Karpas-422 (cell line): Measurements from ENCODE around the gene SUGCT. TPM values are rescaled to one million over a fixed set of nuclear protein-coding genes. Genes with fewer than 3 reads are reported as not detected.

Experiments used
- DNase-seq: peaks from one replicate; pipeline ENCODE4 v3.0.0-alpha.2; 2015
- H2AFZ ChIP-seq: fragments of 200-600 bp; sonication (generic); 2 replicates; pipeline ENCODE4 v1.6.1; 2014; ENCODE audit warnings: antibody characterized with exemption, low read length, mixed read lengths
- H3K27ac ChIP-seq: fragments of 200-600 bp; sonication (generic); 2 replicates; pipeline ENCODE4 v1.5.1; 2014; ENCODE audit warnings: mild to moderate bottlenecking, low read length, moderate library complexity
- H3K27me3 ChIP-seq: fragments of 200-600 bp; sonication (generic); 2 replicates; pipeline ENCODE4 v1.6.1; 2014; ENCODE audit warnings: low read length, mixed read lengths
- H3K36me3 ChIP-seq: fragments of 200-600 bp; sonication (generic); 2 replicates; pipeline ENCODE4 v1.6.1; 2014; ENCODE audit warnings: low read length, mixed read lengths; ENCODE audit not compliant: insufficient read depth
- H3K4me1 ChIP-seq: fragments of 200-600 bp; sonication (generic); 2 replicates; pipeline ENCODE4 v1.6.1; 2014; ENCODE audit warnings: mild to moderate bottlenecking, low read length, mixed read lengths
- H3K4me2 ChIP-seq: fragments of 200-600 bp; sonication (generic); 2 replicates; pipeline ENCODE4 v1.6.1; 2014; ENCODE audit warnings: low read length, low read depth, mild to moderate bottlenecking; ENCODE audit not compliant: poor library complexity, severe bottlenecking
- H3K4me3 ChIP-seq: fragments of 200-600 bp; sonication (generic); 2 replicates; pipeline ENCODE4 v1.5.1; 2014; ENCODE audit warnings: mild to moderate bottlenecking, antibody characterized with exemption, low read length, mixed read lengths
- H3K79me2 ChIP-seq: fragments of 200-600 bp; sonication (generic); 2 replicates; pipeline ENCODE4 v1.6.1; 2014; ENCODE audit warnings: mild to moderate bottlenecking, low read length, mixed read lengths
- H3K9ac ChIP-seq: fragments of 200-600 bp; sonication (generic); 2 replicates; pipeline ENCODE4 v1.6.0; 2014; ENCODE audit warnings: low read length
- H3K9me2 ChIP-seq: fragments of 200-600 bp; sonication (generic), shearing (Covaris generic); replicated peaks from 2 replicates; pipeline ENCODE4 v1.6.0; 2014; ENCODE audit warnings: mild to moderate bottlenecking, low read length, moderate library complexity; ENCODE audit not compliant: insufficient read depth
- H3K9me3 ChIP-seq: fragments of 300-700, 200-600 bp; sonication (generic); 2 replicates; pipeline ENCODE4 v1.6.1; 2014; ENCODE audit warnings: low read length, mixed read lengths
- H4K20me1 ChIP-seq: fragments of 200-600 bp; sonication (generic); 2 replicates; pipeline ENCODE4 v1.6.1; 2014; ENCODE audit warnings: mild to moderate bottlenecking, antibody characterized with exemption, low read length, low read depth; ENCODE audit not compliant: insufficient read depth
- total RNA-seq: library from RNA; depleted of rRNA; stranded (reverse); fragments of >200 nt; shearing (Covaris generic); gene quantifications from 2 replicates; pipeline ENCODE4 v1.2.3, GENCODE V29; 2014; ENCODE audit warnings: low replicate concordance

Gene SUGCT
- total RNA-seq, 1 experiment from 2014 or later, result 0.48 TPM

DNA sequence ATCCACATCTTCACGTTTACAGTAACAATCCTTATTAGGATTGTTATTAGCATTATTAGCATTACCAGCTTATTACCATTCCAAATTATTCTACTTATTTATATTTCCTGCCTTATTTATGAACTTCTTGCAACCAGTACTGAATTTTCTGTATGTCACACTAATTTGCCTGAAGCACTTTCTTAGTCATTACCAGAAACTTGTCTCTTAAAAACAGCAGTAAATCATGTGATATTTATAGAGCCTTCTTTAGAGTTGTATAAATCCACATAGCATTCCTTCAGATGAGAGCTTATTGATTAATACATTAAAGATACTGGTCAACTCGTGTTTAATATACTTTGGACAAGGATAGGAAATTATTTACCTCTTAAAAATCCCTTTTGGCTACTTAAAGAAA lies 618.6 kb downstream of the SUGCT start:
- H2AFZ ChIP-seq, result no peak overlapping the region
- no peaks in the 10 kb centered on the region for H3K27me3 ChIP-seq
- no peaks in the 10 kb centered on the region for H4K20me1 ChIP-seq
- DNase-seq, result no peak
- H3K79me2 ChIP-seq, result no peaks in the 10 kb centered on the region
- H3K4me1 ChIP-seq, result no peaks in the 10 kb centered on the region
- H3K9me2 ChIP-seq, result no peaks in the 10 kb centered on the region
- no peak overlapping the region for H3K4me2 ChIP-seq
- no peak overlapping the region for H3K27ac ChIP-seq
- no peaks in the 10 kb centered on the region for H3K36me3 ChIP-seq
- no peak overlapping the region for H3K4me3 ChIP-seq
- H3K9me3 ChIP-seq, result no peaks in the 10 kb centered on the region
- no peak overlapping the region for H3K9ac ChIP-seq

- no peaks in the 10 kb centered on the region for H3K4me1 ChIP-seq
- H3K4me3 ChIP-seq, result no peak overlapping the region
- DNase-seq, result no peak
- no peak overlapping the region for H2AFZ ChIP-seq
- no peaks in the 10 kb centered on the region for H3K79me2 ChIP-seq
- H3K27ac ChIP-seq, result no peak overlapping the region
- no peaks in the 10 kb centered on the region for H3K27me3 ChIP-seq
- no peak overlapping the region for H3K4me2 ChIP-seq
- H3K9me2 ChIP-seq, result no peaks in the 10 kb centered on the region
- no peaks in the 10 kb centered on the region for H4K20me1 ChIP-seq
- no peak overlapping the region for H3K9ac ChIP-seq
- no peaks in the 10 kb centered on the region for H3K9me3 ChIP-seq
- no peaks in the 10 kb centered on the region for H3K36me3 ChIP-seq
These were observed 620.6 kb downstream of the SUGCT start for GRCh38 chr7:40755438-40755837.

GRCh38 chr7:40757109-40757508 lies 622.3 kb downstream of the SUGCT start:
- DNase-seq, result no peak
- Histone ChIP-seq H3K79me2 (no peaks in the 10 kb centered on the region), H3K27ac (no peak overlapping the region)

GRCh38 chr7:40758590-40758989 lies 623.8 kb downstream of the SUGCT start:
- H3K27ac ChIP-seq, result no peak overlapping the region
- H2AFZ ChIP-seq, result no peak overlapping the region
- no peaks in the 10 kb centered on the region for H4K20me1 ChIP-seq
- H3K9me2 ChIP-seq, result no peaks in the 10 kb centered on the region
- H3K79me2 ChIP-seq, result no peaks in the 10 kb centered on the region
- H3K27me3 ChIP-seq, result no peaks in the 10 kb centered on the region
- no peak for DNase-seq
- no peak overlapping the region for H3K4me3 ChIP-seq
- H3K9me3 ChIP-seq, result no peaks in the 10 kb centered on the region
- no peaks in the 10 kb centered on the region for H3K4me1 ChIP-seq
- no peak overlapping the region for H3K9ac ChIP-seq
- H3K36me3 ChIP-seq, result no peaks in the 10 kb centered on the region
- H3K4me2 ChIP-seq, result no peak overlapping the region

More at GRCh38 chr7:40757109-40757508, 622.3 kb downstream of the SUGCT start:
- H3K4me2 ChIP-seq, result no peak overlapping the region
- no peaks in the 10 kb centered on the region for H3K4me1 ChIP-seq
- no peak overlapping the region for H2AFZ ChIP-seq
- no peaks in the 10 kb centered on the region for H3K9me3 ChIP-seq
- no peaks in the 10 kb centered on the region for H3K36me3 ChIP-seq
- no peaks in the 10 kb centered on the region for H3K9me2 ChIP-seq
- H3K4me3 ChIP-seq, result no peak overlapping the region
- H4K20me1 ChIP-seq, result no peaks in the 10 kb centered on the region
- H3K9ac ChIP-seq, result no peak overlapping the region
- H3K27me3 ChIP-seq, result no peaks in the 10 kb centered on the region

- no peak overlapping the region for H3K4me3 ChIP-seq
- H3K9me3 ChIP-seq, result no peaks in the 10 kb centered on the region
- no peaks in the 10 kb centered on the region for H3K9me2 ChIP-seq
- H3K79me2 ChIP-seq, result no peaks in the 10 kb centered on the region
- H3K27me3 ChIP-seq, result no peaks in the 10 kb centered on the region
- no peak overlapping the region for H3K9ac ChIP-seq
- no peak overlapping the region for H3K27ac ChIP-seq
- no peak for DNase-seq
- no peaks in the 10 kb centered on the region for H4K20me1 ChIP-seq
- H3K4me2 ChIP-seq, result no peak overlapping the region
- H2AFZ ChIP-seq, result no peak overlapping the region
- no peaks in the 10 kb centered on the region for H3K36me3 ChIP-seq
- no peaks in the 10 kb centered on the region for H3K4me1 ChIP-seq
These were observed 625.6 kb downstream of the SUGCT start for GRCh38 chr7:40760293-40760964.

DNA sequence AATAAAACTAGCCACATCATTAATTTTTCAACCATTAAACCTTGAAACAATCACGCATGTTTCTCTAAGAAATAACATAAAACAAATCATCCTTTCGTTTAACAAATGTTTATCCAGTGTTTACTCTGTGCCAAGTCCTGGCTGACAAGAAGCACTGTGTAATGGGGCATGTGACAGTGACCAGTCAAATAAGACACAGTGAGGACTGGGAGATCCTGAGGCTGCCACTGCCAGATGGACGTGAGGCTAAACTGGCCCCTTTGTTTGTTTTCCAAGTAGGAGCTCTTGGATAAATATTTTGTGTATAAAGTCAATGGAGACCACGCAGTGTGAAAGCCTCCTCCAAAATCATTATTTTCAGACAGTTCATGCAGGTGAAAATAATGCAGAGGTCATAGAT lies 626.2 kb downstream of the SUGCT start:
- Histone ChIP-seq H3K27me3 (no peaks in the 10 kb centered on the region), H4K20me1 (no peaks in the 10 kb centered on the region), H3K4me1 (no peaks in the 10 kb centered on the region), H3K79me2 (no peaks in the 10 kb centered on the region), H3K9me3 (no peaks in the 10 kb centered on the region), H3K4me2 (no peak overlapping the region), H3K9ac (no peak overlapping the region), H3K9me2 (no peaks in the 10 kb centered on the region), H3K36me3 (no peaks in the 10 kb centered on the region), H2AFZ (no peak overlapping the region), H3K27ac (no peak overlapping the region), H3K4me3 (no peak overlapping the region)
- DNase-seq, result no peak

- no peak for DNase-seq
- Histone ChIP-seq H3K4me2 (no peak overlapping the region), H3K9me2 (no peaks in the 10 kb centered on the region), H3K79me2 (no peaks in the 10 kb centered on the region), H3K27ac (no peak overlapping the region), H3K9ac (no peak overlapping the region), H3K36me3 (no peaks in the 10 kb centered on the region), H2AFZ (no peak overlapping the region), H3K27me3 (no peaks in the 10 kb centered on the region), H4K20me1 (no peaks in the 10 kb centered on the region), H3K9me3 (no peaks in the 10 kb centered on the region), H3K4me3 (no peak overlapping the region), H3K4me1 (no peaks in the 10 kb centered on the region)
These were observed 627.2 kb downstream of the SUGCT start for GRCh38 chr7:40761762-40762560.

DNA sequence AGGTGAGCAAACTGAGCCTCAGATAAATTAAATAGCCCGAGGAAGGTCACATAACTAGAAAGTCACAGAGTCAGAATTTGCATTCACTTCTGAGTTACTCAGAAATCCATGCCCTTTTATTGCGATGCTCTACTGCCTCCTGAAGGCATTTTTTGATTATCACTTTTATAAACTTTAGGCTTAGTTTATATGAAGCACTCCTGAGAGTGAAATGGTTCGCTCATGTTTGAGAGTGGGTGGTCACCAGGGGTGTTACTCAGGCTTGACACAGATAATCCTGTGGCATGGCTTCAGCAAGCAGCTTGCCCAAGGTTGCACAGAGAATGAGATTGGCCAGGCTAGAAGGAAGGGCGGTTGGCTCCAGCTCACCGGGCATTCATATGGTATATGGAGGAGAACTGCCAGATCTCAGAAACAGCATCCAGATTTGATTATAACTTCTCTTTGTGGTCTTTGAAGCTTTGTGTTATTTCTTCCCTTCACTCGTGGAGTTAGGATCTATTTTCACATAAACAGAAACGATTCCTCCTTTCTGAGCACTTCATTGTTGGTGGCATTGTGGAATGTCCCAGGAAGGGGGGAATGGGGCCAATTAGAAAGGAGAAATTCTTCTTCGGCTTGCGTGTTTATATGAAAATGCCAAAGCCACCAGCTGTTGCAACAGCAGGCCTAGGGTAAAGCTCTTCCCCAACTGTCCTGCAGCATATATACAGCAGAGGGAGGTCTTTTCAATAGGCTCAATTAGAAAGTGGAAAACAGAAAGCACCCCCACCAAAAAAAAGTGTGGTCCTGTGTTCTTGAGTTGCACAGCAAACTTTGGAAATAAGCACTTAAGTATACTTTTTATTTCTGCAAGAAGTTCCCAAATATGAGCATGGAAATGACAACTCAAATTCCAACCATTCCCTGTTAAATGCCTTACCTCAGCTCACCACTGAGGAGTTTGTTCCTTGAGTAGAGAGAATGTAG lies 628.8 kb downstream of the SUGCT start:
- Histone ChIP-seq H4K20me1 (no peaks in the 10 kb centered on the region), H3K36me3 (no peaks in the 10 kb centered on the region), H3K4me1 (no peaks in the 10 kb centered on the region), H3K4me3 (no peak overlapping the region), H2AFZ (no peak overlapping the region), H3K79me2 (no peaks in the 10 kb centered on the region), H3K4me2 (no peak overlapping the region), H3K27ac (no peak overlapping the region), H3K27me3 (no peaks in the 10 kb centered on the region), H3K9me2 (no peaks in the 10 kb centered on the region), H3K9me3 (no peaks in the 10 kb centered on the region), H3K9ac (no peak overlapping the region)
- DNase-seq, result peak; percentile 46
